Kidney (tissue), 14 donors: ENCODE data around the gene CYYR1. TPM values are rescaled to one million over a fixed set of nuclear protein-coding genes. Genes with fewer than 3 reads are reported as not detected.
A peak's percentile ranks its signal among the peaks of the same experiment; 100 is the strongest.

Source experiments
- DNase-seq, 5 donors: peaks; one replicate each; pipeline ENCODE4 v3.0.0-alpha.2; 2013 to 2020
- FAIRE-seq: peaks from 2 replicates; lab custom pipeline; 2012; peaks lifted over from hg19 to GRCh38; lab: Jason Lieb, UNC
- H3K27ac ChIP-seq, 2 donors: one replicate each; pipeline ENCODE4 v1.7.0; 2013; ENCODE audit warnings: low read depth in 2 of 2, low read length in 2 of 2, inconsistent platforms in 1 of 2
- H3K27me3 ChIP-seq: one replicate; pipeline ENCODE4 v1.7.1; 2013; ENCODE audit warnings: low read length, inconsistent platforms; ENCODE audit not compliant: control insufficient read depth, insufficient read depth
- H3K36me3 ChIP-seq, 3 donors: one replicate each; pipeline versions ENCODE4 v1.7.0 to v1.7.1; 2013; ENCODE audit warnings: low read length in 3 of 3, control low read depth in 1 of 3, inconsistent platforms in 1 of 3; ENCODE audit not compliant: insufficient read depth in 3 of 3, control insufficient read depth in 2 of 3
- H3K4me1 ChIP-seq, 3 donors: one replicate each; pipeline versions ENCODE4 v1.7.0 to v1.7.1; 2013; ENCODE audit warnings: low read length in 3 of 3, inconsistent platforms in 1 of 3, low read depth in 1 of 3; ENCODE audit not compliant: control insufficient read depth in 2 of 3, insufficient read depth in 2 of 3
- H3K4me3 ChIP-seq, 3 donors: one replicate each; pipeline versions ENCODE4 v1.7.0 to v1.8.1; 2013; ENCODE audit warnings: low read length in 3 of 3, control low read depth in 1 of 3, inconsistent platforms in 1 of 3
- H3K9ac ChIP-seq, 3 donors: one replicate each; pipeline versions ENCODE4 v1.7.0 to v1.7.1; 2013; ENCODE audit warnings: low read length in 3 of 3, control low read depth in 1 of 3, inconsistent platforms in 1 of 3
- H3K9me3 ChIP-seq, 3 donors: one replicate each; pipeline versions ENCODE4 v1.7.0 to v1.7.1; 2013; ENCODE audit warnings: low read length in 3 of 3, control low read depth in 1 of 3, inconsistent platforms in 1 of 3; ENCODE audit not compliant: control insufficient read depth in 2 of 3, insufficient read depth in 1 of 3
- intact Hi-C: fragments of 100-400 bp; cut with DNase I; formaldehyde crosslinking; loops from one replicate; pipeline ENCODE4 v1.11.1; 2022
- polyA plus RNA-seq: library from polyadenylated mRNA; stranded (reverse); fragments of 350-450 nt; fragmentation: Illumina TruSeq; extraction: RNeasy Lipid Tissue Mini Kit (QIAGEN cat#74804); gene quantifications from one replicate; pipeline ENCODE4 v1.2.3, GENCODE V29; 2014; ENCODE audit warnings: low read depth, low replicate concordance; ENCODE audit not compliant: insufficient read depth
- total RNA-seq: library from RNA; stranded (reverse); fragmentation: NEBNext Ultra II Directional; extraction: Animal tissue kit (Norgen Biotek cat#: 25700); gene quantifications from one replicate; pipeline ENCODE4 v1.2.1, GENCODE V29; 2021
- TF ChIP-seq, protein P1 (sequence below): IDR thresholded peaks from 3 replicates; pipeline ENCODE4 v1.5.1; 2012; ENCODE audit warnings: mild to moderate bottlenecking, moderate library complexity, borderline replicate concordance; ENCODE audit not compliant: insufficient read depth; ENCODE audit errors: extremely low read depth
- donor health status: control.
- donor health status: control.
- donor health status: control.
- donor health status: control.
- donor health status: control.
- donor health status: DM: yes; HTN: yes; CAD: no.
- donor health status: Normal renal cell carcinoma (clear cell type).

Gene CYYR1
- total and polyA plus RNA-seq, 2 donors from 2014 or later = 17.0 to 23.4 TPM

DNA sequence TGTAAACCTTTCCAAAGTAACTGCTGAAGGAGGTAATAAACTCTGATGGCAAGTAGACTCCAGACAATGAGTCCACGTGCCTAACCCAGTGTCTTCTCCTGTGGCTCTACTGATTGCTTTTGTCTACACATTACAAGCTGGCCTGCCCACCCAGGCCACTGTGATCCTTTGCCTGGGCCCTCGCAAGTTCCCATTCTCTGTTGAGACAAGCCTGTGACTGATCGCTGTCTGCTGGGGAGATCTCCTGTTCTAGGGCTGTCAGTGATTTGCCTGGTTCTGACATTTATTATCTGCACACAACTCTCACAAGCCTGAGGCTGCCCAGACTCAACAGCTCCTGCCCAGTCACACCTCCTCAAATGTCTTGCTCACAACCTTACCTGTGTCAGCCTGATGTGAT, 81.4 kb downstream of the CYYR1 start:
- Histone ChIP-seq H3K4me1 (no peaks in the 10 kb centered on the region), H3K36me3 (no peaks in the 10 kb centered on the region), H3K9me3 (no peaks in the 10 kb centered on the region), H3K27ac (no peak overlapping the region), H3K4me3 (no peak overlapping the region), H3K27me3 (no peaks in the 10 kb centered on the region), H3K9ac (no peak overlapping the region)
- DNase-seq (no peak), FAIRE-seq (no peak)
- intact Hi-C loops = no loop called here
- TF ChIP-seq, protein P1, sequence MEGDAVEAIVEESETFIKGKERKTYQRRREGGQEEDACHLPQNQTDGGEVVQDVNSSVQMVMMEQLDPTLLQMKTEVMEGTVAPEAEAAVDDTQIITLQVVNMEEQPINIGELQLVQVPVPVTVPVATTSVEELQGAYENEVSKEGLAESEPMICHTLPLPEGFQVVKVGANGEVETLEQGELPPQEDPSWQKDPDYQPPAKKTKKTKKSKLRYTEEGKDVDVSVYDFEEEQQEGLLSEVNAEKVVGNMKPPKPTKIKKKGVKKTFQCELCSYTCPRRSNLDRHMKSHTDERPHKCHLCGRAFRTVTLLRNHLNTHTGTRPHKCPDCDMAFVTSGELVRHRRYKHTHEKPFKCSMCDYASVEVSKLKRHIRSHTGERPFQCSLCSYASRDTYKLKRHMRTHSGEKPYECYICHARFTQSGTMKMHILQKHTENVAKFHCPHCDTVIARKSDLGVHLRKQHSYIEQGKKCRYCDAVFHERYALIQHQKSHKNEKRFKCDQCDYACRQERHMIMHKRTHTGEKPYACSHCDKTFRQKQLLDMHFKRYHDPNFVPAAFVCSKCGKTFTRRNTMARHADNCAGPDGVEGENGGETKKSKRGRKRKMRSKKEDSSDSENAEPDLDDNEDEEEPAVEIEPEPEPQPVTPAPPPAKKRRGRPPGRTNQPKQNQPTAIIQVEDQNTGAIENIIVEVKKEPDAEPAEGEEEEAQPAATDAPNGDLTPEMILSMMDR = no peak

DNA sequence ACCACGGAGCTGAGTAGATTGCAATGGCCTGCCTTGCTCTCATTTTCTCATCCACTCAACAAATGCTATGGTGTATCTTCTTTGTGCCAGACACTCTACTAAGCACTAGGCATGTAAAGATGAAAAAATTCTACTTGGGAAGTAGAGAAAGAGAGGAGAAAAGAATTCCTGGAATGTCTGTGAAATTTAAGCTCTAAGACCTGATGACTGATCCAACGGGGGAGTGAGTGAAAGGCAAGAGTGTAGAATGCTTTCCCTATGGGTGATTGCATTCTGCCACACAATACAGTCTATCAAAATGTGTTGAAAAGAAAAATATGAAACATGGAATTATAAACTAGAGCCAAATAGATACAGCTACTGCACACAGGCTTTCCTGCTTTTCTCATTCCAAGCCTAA, 82.3 kb downstream of the CYYR1 start:
- TF ChIP-seq, protein P1 = no peak
- no peak overlapping the region for H3K9ac ChIP-seq
- H3K36me3 ChIP-seq = no peaks in the 10 kb centered on the region
- no peak overlapping the region for H3K4me3 ChIP-seq
- intact Hi-C loops = no loop called here
- FAIRE-seq = no peak
- H3K9me3 ChIP-seq = no peaks in the 10 kb centered on the region
- DNase-seq = peak in 2 of 5 donors; percentile 78 to 87
- no peak overlapping the region for H3K27ac ChIP-seq
- H3K4me1 ChIP-seq = no peaks in the 10 kb centered on the region
- H3K27me3 ChIP-seq = no peaks in the 10 kb centered on the region

DNA sequence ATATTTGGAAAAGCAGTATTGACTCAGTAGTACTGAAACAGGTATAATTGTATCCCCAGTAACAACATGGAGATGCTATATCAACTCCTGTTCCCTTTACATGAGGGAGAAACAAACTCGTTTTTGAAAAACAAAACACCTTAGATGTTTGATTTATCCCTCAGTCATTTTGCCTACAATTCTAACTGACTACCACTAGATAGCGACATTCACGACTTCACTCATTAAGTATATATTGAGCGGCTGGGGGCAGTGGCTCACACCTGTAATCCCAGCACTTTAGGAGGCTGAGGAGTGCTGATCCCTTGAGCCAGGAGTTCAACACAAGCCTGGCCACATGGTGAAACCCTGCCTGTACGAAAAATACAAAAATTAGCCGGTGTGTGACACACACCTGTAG, 83.3 kb downstream of the CYYR1 start:
- Histone ChIP-seq H3K9me3 (no peaks in the 10 kb centered on the region), H3K36me3 (no peaks in the 10 kb centered on the region), H3K4me1 (no peaks in the 10 kb centered on the region), H3K27ac (no peak overlapping the region), H3K27me3 (no peaks in the 10 kb centered on the region), H3K9ac (no peak overlapping the region), H3K4me3 (no peak overlapping the region)
- TF ChIP-seq, protein P1 = no peak
- DNase-seq (no peak), FAIRE-seq (no peak)
- intact Hi-C loops = no loop called here

DNA sequence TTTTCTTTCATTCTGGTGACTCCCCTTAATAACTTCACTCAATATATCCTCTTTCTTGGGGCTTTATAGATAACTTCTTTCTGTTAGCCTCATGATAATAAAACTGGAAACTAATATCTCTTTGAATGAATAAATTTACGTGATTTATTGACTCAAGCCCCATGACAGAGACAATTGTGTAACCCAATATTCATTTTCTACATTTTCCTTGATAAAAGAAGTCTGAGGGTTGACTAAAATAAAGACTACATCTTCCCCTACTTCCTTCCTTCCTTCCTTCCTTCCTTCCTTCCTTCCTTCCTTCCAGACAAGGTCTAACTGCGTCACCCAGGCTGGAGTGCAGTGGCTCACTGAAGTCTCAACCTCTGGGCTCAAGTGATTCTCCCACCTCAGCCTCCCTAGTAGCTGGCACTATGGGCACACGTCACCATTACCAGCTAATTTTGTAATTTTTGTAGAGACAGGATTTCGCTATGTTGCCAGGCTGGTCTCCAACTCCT, 85.1 kb downstream of the CYYR1 start:
- no peak overlapping the region for H3K9ac ChIP-seq
- H3K4me3 ChIP-seq = no peak overlapping the region
- TF ChIP-seq, protein P1 = no peak
- FAIRE-seq (no peak), DNase-seq (no peak)
- H3K9me3 ChIP-seq = no peaks in the 10 kb centered on the region
- no peaks in the 10 kb centered on the region for H3K4me1 ChIP-seq
- intact Hi-C loops = no loop called here
- no peaks in the 10 kb centered on the region for H3K36me3 ChIP-seq
- H3K27ac ChIP-seq = no peak overlapping the region
- H3K27me3 ChIP-seq = no peaks in the 10 kb centered on the region
